AG10803 (cell line): Measurements from ENCODE around the gene GABRA5.

ENCODE experiments used
- DNase-seq: peaks from one replicate; pipeline ENCODE4 v3.0.0; 2010; ENCODE audit warnings: low read depth
- H3K4me3 ChIP-seq: 2 replicates; pipeline ENCODE4 v1.5.1; 2011; ENCODE audit warnings: mild to moderate bottlenecking, low read length, control low read depth
- TF ChIP-seq, protein P1 (sequence below): conservative IDR thresholded peaks from 2 replicates; pipeline ENCODE4 v1.5.1; 2011; ENCODE audit warnings: mild to moderate bottlenecking, low read length, control low read depth, inconsistent platforms

The GABRA5 gene

DNA sequence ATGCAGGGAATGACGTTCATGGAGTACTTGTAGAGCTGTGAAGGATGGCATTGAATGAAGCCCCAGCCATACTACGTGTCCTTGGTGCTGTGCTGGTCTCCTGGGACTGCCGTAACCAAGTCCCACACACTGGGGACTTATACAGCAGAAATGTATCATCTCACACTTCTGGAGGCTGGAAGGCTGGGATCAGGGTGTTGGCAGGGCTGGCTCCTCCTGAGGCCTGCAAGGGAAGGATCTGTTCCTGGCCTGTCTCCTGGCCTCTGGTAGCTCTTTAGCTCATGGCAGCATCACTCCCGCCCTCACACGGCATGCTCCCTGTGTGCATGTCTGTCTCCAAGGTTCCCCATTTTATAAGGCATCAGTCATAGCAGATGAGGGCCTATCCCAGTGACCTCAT lies 74.6 kb downstream of the GABRA5 start:
- H3K4me3 ChIP-seq = no peak overlapping the region
- TF ChIP-seq, protein P1, sequence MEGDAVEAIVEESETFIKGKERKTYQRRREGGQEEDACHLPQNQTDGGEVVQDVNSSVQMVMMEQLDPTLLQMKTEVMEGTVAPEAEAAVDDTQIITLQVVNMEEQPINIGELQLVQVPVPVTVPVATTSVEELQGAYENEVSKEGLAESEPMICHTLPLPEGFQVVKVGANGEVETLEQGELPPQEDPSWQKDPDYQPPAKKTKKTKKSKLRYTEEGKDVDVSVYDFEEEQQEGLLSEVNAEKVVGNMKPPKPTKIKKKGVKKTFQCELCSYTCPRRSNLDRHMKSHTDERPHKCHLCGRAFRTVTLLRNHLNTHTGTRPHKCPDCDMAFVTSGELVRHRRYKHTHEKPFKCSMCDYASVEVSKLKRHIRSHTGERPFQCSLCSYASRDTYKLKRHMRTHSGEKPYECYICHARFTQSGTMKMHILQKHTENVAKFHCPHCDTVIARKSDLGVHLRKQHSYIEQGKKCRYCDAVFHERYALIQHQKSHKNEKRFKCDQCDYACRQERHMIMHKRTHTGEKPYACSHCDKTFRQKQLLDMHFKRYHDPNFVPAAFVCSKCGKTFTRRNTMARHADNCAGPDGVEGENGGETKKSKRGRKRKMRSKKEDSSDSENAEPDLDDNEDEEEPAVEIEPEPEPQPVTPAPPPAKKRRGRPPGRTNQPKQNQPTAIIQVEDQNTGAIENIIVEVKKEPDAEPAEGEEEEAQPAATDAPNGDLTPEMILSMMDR = no peak
- no peak for DNase-seq

DNA sequence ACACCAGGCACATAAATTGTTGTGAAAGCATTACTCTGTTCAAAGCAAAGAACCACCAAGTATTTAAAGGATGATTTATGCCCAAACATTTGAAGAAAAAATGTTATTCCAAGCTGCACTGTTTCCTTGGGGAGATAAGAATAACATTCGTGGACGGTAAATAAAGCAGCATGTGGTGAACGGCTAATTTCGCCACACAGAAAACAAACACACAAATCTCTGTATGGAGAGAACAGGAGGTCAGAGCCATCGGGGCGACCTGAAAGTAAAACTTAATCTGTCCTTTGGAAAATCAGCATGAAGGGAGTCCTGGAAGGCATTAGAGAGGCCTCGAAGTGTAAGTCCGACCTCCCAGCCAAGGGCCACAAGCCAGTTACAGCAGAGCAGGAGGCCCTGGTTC lies 77.0 kb downstream of the GABRA5 start:
- no peak overlapping the region for H3K4me3 ChIP-seq
- DNase-seq = peak; percentile 18
- TF ChIP-seq, protein P1 = no peak

DNA sequence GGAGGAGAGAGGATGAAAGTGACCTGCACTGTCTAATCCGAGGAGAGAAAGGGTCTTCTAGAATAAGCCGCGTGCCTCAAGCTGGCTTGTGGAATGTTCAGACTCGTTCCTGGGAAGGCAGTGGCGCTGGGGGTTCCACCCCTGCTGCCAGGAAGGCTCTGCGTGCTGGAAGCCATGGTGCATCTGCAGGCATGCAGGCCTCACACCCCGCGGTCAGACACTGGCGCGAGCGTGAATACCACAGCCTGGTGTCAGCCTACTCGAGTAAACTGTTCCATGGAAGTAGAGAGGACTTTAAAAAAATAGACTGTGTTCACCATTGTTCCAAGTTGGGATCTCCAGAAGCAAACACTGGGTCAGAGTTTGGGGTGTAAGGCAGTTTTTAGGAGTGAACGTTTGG lies 78.2 kb downstream of the GABRA5 start:
- peak; percentile 9 for DNase-seq
- H3K4me3 ChIP-seq = no peak overlapping the region
- TF ChIP-seq, protein P1 = no peak

DNA sequence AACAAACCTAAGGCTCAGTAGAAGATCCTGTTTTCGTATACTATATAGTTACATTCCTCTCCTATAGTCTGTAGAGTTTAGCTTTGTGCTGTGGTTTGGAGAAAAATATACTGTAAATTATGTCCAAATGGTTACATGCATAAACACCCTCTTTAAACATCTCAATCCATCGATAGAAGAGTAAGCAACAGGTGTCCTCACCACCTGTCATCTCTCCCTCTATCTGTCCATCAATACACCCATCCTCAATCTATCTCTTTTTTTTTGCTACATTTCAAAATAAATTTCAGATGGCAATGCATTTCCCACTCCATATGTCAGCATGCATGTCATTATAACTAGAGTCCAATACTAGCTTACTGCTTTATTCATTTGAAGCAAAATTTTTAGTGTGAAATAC lies 83.1 kb downstream of the GABRA5 start:
- H3K4me3 ChIP-seq = no peak overlapping the region
- TF ChIP-seq, protein P1 = no peak
- DNase-seq = no peak

DNA sequence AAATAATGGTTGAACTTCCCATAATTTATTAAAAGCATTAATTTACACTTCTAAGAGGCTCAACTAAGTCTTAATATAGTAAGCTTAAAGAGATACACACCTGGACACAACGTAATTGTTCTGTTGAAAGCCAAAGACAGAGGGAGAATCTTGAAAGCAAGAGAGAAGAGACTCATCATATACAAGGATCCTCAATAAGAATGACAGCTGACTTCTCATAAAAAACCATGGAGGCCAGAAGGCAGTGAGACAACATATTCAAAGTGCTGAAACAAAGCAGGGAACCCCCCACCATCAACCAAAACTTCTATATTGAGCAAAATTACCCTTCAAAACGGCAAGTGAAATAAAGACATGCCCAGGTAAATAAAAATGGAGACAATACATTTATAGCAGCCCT lies 87.5 kb downstream of the GABRA5 start:
- TF ChIP-seq, protein P1 = no peak
- no peak overlapping the region for H3K4me3 ChIP-seq
- no peak for DNase-seq

DNA sequence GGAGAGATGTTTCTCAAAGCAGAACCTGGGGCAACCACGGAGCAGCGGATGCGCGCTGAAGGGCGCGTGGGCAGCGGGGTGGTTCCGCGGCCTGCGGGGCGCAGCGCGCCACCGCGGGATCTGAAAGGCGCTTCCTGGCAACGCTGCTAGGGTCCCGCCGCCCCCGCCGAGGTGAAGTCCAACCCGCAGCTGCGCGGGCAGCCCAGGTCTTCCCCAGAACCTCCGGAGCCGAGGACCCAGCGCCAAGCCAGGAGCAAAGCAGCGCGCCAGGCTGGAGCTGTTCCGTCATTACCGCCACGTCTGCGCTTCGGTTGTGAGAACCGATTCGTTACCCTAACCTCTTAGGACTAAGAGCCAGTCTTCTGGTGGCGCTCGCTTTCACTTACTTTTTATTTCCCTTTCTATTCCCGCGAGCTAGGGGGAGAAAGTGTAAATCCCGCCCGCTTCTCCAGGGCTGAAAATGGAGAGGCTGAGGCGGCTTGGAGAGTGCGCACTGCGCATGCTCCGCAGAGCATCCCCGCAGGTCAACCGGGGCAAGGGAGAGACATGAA lies 100.9 kb downstream of the GABRA5 start:
- DNase-seq = peak; percentile 24
- H3K4me3 ChIP-seq = peak overlapping the region; percentile 50
- TF ChIP-seq, protein P1 = no peak

DNA sequence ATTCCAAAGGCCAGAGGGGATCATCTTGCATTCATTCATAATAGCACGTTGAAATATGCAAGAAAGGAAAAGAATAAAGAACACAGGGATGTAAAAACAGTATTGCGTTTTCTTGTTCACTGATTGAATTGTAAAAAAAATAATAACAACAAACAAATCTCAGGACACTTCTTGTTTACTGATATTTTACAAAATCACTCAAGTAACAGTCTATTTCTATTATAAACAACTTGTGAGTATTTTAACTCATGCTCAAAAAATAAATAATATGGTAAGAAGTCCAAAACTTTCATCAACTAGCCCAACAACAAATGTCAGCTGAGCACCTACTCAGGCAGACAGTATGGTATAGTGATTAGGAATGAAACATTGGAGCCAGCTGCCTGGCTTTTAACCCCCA lies 101.9 kb downstream of the GABRA5 start:
- TF ChIP-seq, protein P1 = no peak
- DNase-seq = no peak

More for the DNA sequence above, 101.9 kb downstream of the GABRA5 start:
- H3K4me3 ChIP-seq = no peak overlapping the region
